Midbrain (tissue), 1 donor: ENCODE data around the gene GOT1.

Experiments
- DNase-seq: peaks from one replicate; lab custom pipeline; 2025; lab: John Stamatoyannopoulos, UW

The GOT1 gene

GRCh38 chr10:99360934-99361333, 69.5 kb downstream of the GOT1 start:
- DNase-seq = no peak

DNA sequence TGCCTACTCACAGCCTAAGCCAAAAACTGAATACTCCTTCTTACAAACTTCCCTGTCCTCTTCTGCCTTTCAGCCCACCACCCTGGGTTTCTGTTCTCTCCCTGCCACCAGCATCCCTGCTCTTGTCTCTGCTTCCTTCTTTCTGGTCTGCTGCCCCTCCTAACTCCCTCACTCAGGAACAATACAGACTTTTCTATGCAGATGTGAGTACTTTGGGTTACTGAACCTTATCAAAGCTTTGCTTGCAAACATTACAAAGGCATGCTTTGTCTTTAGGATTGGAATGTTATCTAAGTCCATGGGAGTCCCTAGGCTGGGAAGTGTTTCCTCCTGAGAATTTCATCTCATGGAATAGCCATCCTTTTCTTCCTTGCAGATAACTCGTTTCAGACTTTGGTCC, 72.3 kb downstream of the GOT1 start:
- DNase-seq = no peak

- no peak for DNase-seq
Observed at GRCh38 chr10:99357691-99358090, 72.7 kb downstream of the GOT1 start.

DNA sequence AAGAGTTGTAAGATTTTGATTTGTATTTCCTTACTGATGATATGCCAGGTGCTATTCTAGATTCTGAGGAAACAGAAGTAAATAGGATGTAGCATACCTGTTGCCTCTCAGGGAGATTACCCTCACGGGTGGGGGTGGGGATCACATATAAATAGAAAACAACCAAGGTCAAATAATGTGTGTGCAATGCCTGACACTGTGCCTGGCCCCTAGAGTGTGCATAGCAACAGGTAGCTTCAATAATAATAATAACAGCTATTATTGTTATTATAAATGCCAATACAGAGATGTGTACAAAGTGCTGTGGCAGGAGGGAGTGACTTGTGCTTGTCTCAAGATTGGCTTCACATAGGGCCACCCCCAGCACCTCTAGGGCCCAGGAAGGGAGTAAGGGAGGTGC, 77.2 kb downstream of the GOT1 start:
- no peak for DNase-seq

DNA sequence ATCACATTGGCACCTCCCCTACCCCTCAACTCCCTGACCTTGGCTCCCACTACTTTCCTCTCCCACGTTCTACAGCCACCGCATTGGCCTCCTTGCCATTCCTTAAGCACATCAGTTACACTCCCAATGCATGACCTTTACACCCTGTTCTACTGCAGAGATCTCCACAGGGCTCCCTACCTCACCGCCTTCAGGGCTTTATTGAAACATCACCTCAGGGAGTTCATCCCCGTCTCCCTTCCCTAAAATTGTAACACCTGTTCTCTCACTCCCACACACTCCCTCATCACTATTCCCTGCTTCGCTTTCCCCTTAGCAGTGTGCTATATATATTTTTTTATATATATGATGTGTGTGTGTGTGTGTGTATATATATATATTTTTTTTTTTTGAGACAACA, 82.8 kb downstream of the GOT1 start:
- no peak for DNase-seq
